Tibial nerve (tissue), 4 donors: ENCODE data around the gene DHX32. TPM values are rescaled to one million over a fixed set of nuclear protein-coding genes. Genes with fewer than 3 reads are reported as not detected.

ENCODE experiments used
- DNase-seq, 2 donors: peaks; one replicate each; pipeline ENCODE4 v3.0.0-alpha.2; 2019; ENCODE audit warnings: low spot score in 2 of 2
- H3K27ac ChIP-seq, 4 donors: fragments of 200-600 bp; sonication (generic) in 3 of 4; one replicate each; pipeline ENCODE4 v1.5.1; 2017 to 2019; ENCODE audit warnings: mild to moderate bottlenecking in 1 of 4
- H3K27me3 ChIP-seq, 2 donors: fragments of 200-600 bp; sonication (generic) in 1 of 2; one replicate each; pipeline versions ENCODE4 v1.5.1 to v1.6.0; 2017 to 2019
- H3K36me3 ChIP-seq, 3 donors: fragments of 200-600 bp; sonication (generic); one replicate each; pipeline ENCODE4 v1.5.1; 2018 to 2019
- H3K4me1 ChIP-seq, 4 donors: fragments of 200-600 bp; sonication (generic) in 3 of 4; one replicate each; pipeline ENCODE4 v1.5.1; 2017 to 2019
- H3K4me3 ChIP-seq, 4 donors: fragments of 200-600 bp; sonication (generic) in 3 of 4; one replicate each; pipeline ENCODE4 v1.5.1; 2017 to 2019; ENCODE audit warnings: mild to moderate bottlenecking in 1 of 4, moderate library complexity in 1 of 4
- H3K9me3 ChIP-seq, 4 donors: fragments of 200-600 bp; sonication (generic) in 3 of 4; one replicate each; pipeline ENCODE4 v1.5.1; 2017 to 2019
- CTCF ChIP-seq, 5 experiments: fragments of 200-600 bp in 3 of 5; fragments of 450-650 bp in 2 of 5; sonication (generic) in 3 of 5; IDR thresholded peaks; one replicate each; pipeline ENCODE4 v1.5.1; 2016 to 2019; ENCODE audit warnings: antibody characterized with exemption in 5 of 5, mild to moderate bottlenecking in 3 of 5, moderate library complexity in 2 of 5
- WGBS, 2 donors: methylation state at CpG; one replicate each; pipeline ENCODE4 v1.1.5; 2018; 5-methylcytosine and 5-hydroxymethylcytosine counted together
- small RNA-seq: library from RNA; depleted of rRNA; stranded (forward); fragments of <200 nt; gene quantifications from one replicate; pipeline ENCODE3, GENCODE V24; 2016
- total RNA-seq, 4 donors: library from RNA; depleted of rRNA; stranded (reverse); fragments of >200 nt; gene quantifications; one replicate each; pipeline ENCODE4 v1.1.0, GENCODE V29; 2016

The DHX32 gene
- total RNA-seq, 4 donors from 2014 or later = 12.5 to 19.5 (median 15.8) TPM

DNA sequence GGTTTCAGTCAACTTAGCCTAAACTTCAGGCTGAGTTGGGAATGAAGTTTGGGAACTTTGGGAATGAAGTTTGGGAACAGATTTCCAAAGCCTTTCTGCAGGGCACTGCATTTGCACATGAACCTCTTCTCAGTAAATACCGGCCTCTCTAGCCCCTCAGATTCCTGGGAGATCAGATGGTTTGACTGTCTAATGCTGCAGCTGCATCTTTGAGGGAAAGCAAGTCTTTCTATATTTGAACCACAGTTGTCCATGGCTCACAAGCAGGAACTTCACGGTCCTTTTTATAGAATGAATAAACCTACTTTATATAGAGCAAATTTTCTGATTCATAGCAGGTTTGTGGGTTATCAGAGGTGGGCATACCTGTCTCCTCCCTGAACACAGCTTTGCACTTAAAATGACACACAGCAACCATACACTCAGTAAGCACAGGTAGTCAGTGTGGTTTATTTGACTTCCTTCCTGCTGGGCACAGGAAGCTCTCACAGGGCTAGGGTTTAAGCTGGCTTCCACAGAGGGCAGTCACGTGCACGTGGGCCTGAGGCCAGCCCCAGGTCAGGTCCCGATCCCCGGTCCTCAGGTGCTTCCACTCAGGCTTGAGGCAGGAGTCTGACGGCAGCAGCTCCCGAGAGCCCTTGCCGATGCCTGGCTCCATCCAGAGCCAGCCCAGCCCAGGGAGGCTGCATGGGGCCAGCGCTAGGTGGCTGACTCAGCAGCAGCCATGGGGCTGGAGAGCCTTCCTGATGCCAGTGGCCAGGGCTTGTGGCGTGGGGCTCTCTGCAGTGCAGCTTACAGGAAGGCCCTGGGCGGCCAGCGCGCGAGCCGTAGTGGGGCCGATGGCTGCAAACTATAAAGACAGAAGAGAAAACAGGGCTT is 92.7 kb downstream of the DHX32 start:
- no peaks in the 10 kb centered on the region for H3K27me3 ChIP-seq
- no peaks in the 10 kb centered on the region for H3K4me1 ChIP-seq
- H3K27ac ChIP-seq = no peak overlapping the region
- no peak for TF ChIP-seq CTCF (IDR thresholded peaks at IDR 0.05)
- peaks cover 0 to 72% (median 0%) of the 10 kb centered on the region in 3 donors for H3K36me3 ChIP-seq
- H3K4me3 ChIP-seq = no peak overlapping the region
- no peak for DNase-seq
- no peaks in the 10 kb centered on the region for H3K9me3 ChIP-seq
- WGBS, 2 donors = 81 to 88% methylated on average over 17 of the region's 17 CpGs

Small RNAs within 50 kb of the gene (small RNA-seq; reads per million reads assigned to genes)
- gene MIR4484 = not detected
- gene RF00017 = not detected
- gene RNU2-42P = not detected

Other genes with a start within 250 kb of the DHX32 start
- gene TEX36, start 198.1 kb downstream of the DHX32 start, total RNA-seq = not detected
- gene EDRF1, start 161.6 kb downstream of the DHX32 start, total RNA-seq = 10 to 100 TPM; 20.1 to 29.0 (median 24.3) TPM
- under 1 TPM in 3 of 4 donors, not detected in 1; 0.22 to 0.59 (median 0.30) TPM for gene MMP21, start 105.5 kb downstream of the DHX32 start, total RNA-seq
- gene UROS, start 58.0 kb downstream of the DHX32 start, total RNA-seq = 10 to 100 TPM; 28.8 to 55.7 (median 44.6) TPM
- gene BCCIP, start 57.7 kb downstream of the DHX32 start, total RNA-seq = 10 to 100 TPM; 22.0 to 40.0 (median 33.6) TPM
- gene FANK1, start 15.3 kb upstream of the DHX32 start, total RNA-seq = 1 to 10 TPM in 3 of 4 donors, under 1 TPM in 1; 0.59 to 6.6 (median 3.4) TPM